B cell (primary cell): ENCODE results near the gene TENM3. TPM values are rescaled to one million over a fixed set of nuclear protein-coding genes. Genes with fewer than 3 reads are reported as not detected.

Experiments
- ATAC-seq: fragments of 200-7000 bp; cut with Tn5 transposase; one replicate; pipeline ENCODE4 v1.10.0; 2021; ENCODE audit warnings: low read depth, mild to moderate bottlenecking, moderate number of reproducible peaks, moderate library complexity
- CTCF ChIA-PET: fragments of 350-600 bp; sonication (Branson Sonifier 250); formaldehyde crosslinking; loops from one replicate; lab custom pipeline; 2021; ENCODE audit warnings: antibody characterized with exemption, inconsistent platforms; lab: Charles Lee
- POLR2A ChIA-PET: fragments of 350-600 bp; sonication (Branson Sonifier 250); formaldehyde crosslinking; loops from one replicate; lab custom pipeline; 2021; ENCODE audit warnings: antibody characterized with exemption; lab: Charles Lee
- DNase-seq: peaks from one replicate; pipeline ENCODE4 v3.0.0; 2013
- H2AFZ ChIP-seq: 2 replicates; pipeline ENCODE4 v1.6.1; 2012; ENCODE audit warnings: mild to moderate bottlenecking, low read depth, low read length; ENCODE audit not compliant: insufficient read depth, poor library complexity, severe bottlenecking
- H3K27ac ChIP-seq, 2 donors: 1 replicate in 1 of 2; 2 replicates in 1 of 2; pipeline ENCODE4 v1.5.1; 2012 to 2013; ENCODE audit warnings: low read length in 2 of 2, mild to moderate bottlenecking in 2 of 2, moderate library complexity in 1 of 2
- H3K27me3 ChIP-seq, 4 experiments: fragments of 200-600 bp in 1 of 4; sonication (generic) in 1 of 4; replicated peaks in 1 of 4; 1 replicate in 2 of 4; 2 replicates in 2 of 4; pipeline versions ENCODE4 v1.6.1 to v1.7.0; 2013 to 2016; ENCODE audit warnings: low read length in 3 of 4, mild to moderate bottlenecking in 2 of 4, mixed read lengths in 1 of 4, moderate library complexity in 1 of 4; ENCODE audit not compliant: insufficient read depth in 4 of 4, control insufficient read depth in 3 of 4; ENCODE audit errors: control extremely low read depth in 1 of 4
- H3K36me3 ChIP-seq, 2 experiments: replicated peaks in 1 of 2; 1 replicate in 1 of 2; 2 replicates in 1 of 2; pipeline versions ENCODE4 v1.6.1 to v1.7.1; 2013; ENCODE audit warnings: low read length in 1 of 2; ENCODE audit not compliant: insufficient read depth in 2 of 2, control insufficient read depth in 1 of 2; ENCODE audit errors: control extremely low read depth in 1 of 2, extremely low read depth in 1 of 2
- H3K4me1 ChIP-seq, 2 donors: fragments of 200-600 bp in 1 of 2; sonication (generic) in 1 of 2; 1 replicate in 1 of 2; 2 replicates in 1 of 2; pipeline versions ENCODE4 v1.5.1 to v1.6.1; 2013 to 2017; ENCODE audit warnings: low read length in 2 of 2; ENCODE audit not compliant: control insufficient read depth in 2 of 2, insufficient read depth in 2 of 2
- H3K4me2 ChIP-seq: replicated peaks from 2 replicates; pipeline ENCODE3; 2012; ENCODE audit warnings: mild to moderate bottlenecking, low read depth, low read length; ENCODE audit not compliant: poor library complexity, severe bottlenecking
- H3K4me3 ChIP-seq, 5 experiments: fragments of 200-600 bp in 1 of 5; sonication (generic) in 1 of 5; 1 replicate in 3 of 5; 2 replicates in 2 of 5; pipeline versions ENCODE4 v1.5.1 to v1.7.0; 2011 to 2016; ENCODE audit warnings: low read length in 4 of 5, mild to moderate bottlenecking in 4 of 5, low read depth in 2 of 5, control low read depth in 1 of 5, moderate library complexity in 1 of 5; ENCODE audit not compliant: insufficient read depth in 1 of 5; ENCODE audit errors: control extremely low read depth in 1 of 5, extremely low read depth in 1 of 5
- H3K79me2 ChIP-seq: fragments of 200-600 bp; sonication (generic); one replicate; pipeline ENCODE4 v1.6.0; 2016; ENCODE audit warnings: low read length; ENCODE audit not compliant: control insufficient read depth, insufficient read depth
- H3K9ac ChIP-seq: fragments of 200-600 bp; sonication (generic); 2 replicates; pipeline ENCODE4 v1.6.1; 2017; ENCODE audit warnings: mild to moderate bottlenecking, low read length, moderate library complexity
- H3K9me3 ChIP-seq, 3 donors: one replicate each; pipeline versions ENCODE4 v1.6.1 to v1.7.1; 2013; ENCODE audit warnings: low read length in 2 of 3; ENCODE audit not compliant: control insufficient read depth in 2 of 3, insufficient read depth in 1 of 3; ENCODE audit errors: control extremely low read depth in 1 of 3
- H4K20me1 ChIP-seq: 2 replicates; pipeline ENCODE4 v1.6.0; 2012; ENCODE audit warnings: mild to moderate bottlenecking, low read length; ENCODE audit not compliant: insufficient read depth, control insufficient read depth, poor library complexity, severe bottlenecking
- H3K27ac Mint-ChIP-seq: one replicate; pipeline ENCODE4 v1.8.0; 2021; ENCODE audit warnings: mixed read lengths
- H3K27me3 Mint-ChIP-seq: one replicate; pipeline ENCODE4 v1.8.0; 2021; ENCODE audit warnings: mixed read lengths
- H3K4me1 Mint-ChIP-seq: one replicate; pipeline ENCODE4 v1.8.0; 2021; ENCODE audit warnings: mixed read lengths
- H3K4me3 Mint-ChIP-seq: one replicate; pipeline ENCODE4 v1.8.0; 2021; ENCODE audit warnings: mixed read lengths
- H3K9me3 Mint-ChIP-seq: one replicate; pipeline ENCODE4 v1.8.0; 2022; ENCODE audit warnings: mixed read lengths; ENCODE audit not compliant: insufficient read depth
- CTCF ChIP-seq: fragments of 200-600 bp; IDR thresholded peaks from one replicate; pipeline ENCODE4 v1.8.0; 2022; ENCODE audit warnings: antibody characterized with exemption, mild to moderate bottlenecking
- EZH2 ChIP-seq: IDR thresholded peaks from 2 replicates; pipeline ENCODE4 v1.6.1; 2012; ENCODE audit warnings: borderline replicate concordance, low read depth, mild to moderate bottlenecking, moderate library complexity, low read length; ENCODE audit not compliant: insufficient read depth, poor library complexity, severe bottlenecking
- WGBS: methylation state at CpG from one replicate; pipeline ENCODE4 v1.1.5; 2013; ENCODE audit warnings: missing lambda C conversion rate; ENCODE audit not compliant: insufficient coverage; 5-methylcytosine and 5-hydroxymethylcytosine counted together
- intact Hi-C: fragments of 100-400 bp; cut with micrococcal nuclease; formaldehyde crosslinking; loops from one replicate; pipeline ENCODE4 v1.10.0; 2022
- polyA plus RNA-seq: library from polyadenylated mRNA; depleted of rRNA; stranded (reverse); fragments of >200 nt; gene quantifications from 2 replicates; pipeline ENCODE4 v1.2.3, GENCODE V29; 2012
- total RNA-seq, 2 donors: library from RNA; stranded (reverse); fragments of 120-200 nt in 1 of 2; gene quantifications; 1 replicate in 1 of 2; 2 replicates in 1 of 2; pipeline versions ENCODE4 v1.2.3 to v1.2.4, GENCODE V29; 2013 to 2022

The TENM3 gene
- total and polyA plus RNA-seq, 2 donors (not counting 1 experiment from before 2014, with no cell fraction given), result not detected

GRCh38 chr4:182205306-182205705 lies 37.9 kb upstream of the TENM3 start:
- peaks cover 3% of the 10 kb centered on the region for H3K9me3 Mint-ChIP-seq
- intact Hi-C loops, result no loop called here
- TF ChIP-seq CTCF, result no peak
- TF ChIP-seq EZH2, result no peak
- no peak overlapping the region for H3K4me2 ChIP-seq
- ATAC-seq, result no peak
- no peak for DNase-seq
- no peaks in the 10 kb centered on the region for H4K20me1 ChIP-seq
- H3K27me3 Mint-ChIP-seq, result no peaks in the 10 kb centered on the region
- H2AFZ ChIP-seq, result no peak overlapping the region
- H3K27me3 ChIP-seq, result no peaks in the 10 kb centered on the region
- H3K4me3 Mint-ChIP-seq, result no peak overlapping the region
- ChIA-PET POLR2A (no interaction called here), CTCF (no interaction called here)
- no peak overlapping the region for H3K9ac ChIP-seq
- no peaks in the 10 kb centered on the region for H3K4me1 Mint-ChIP-seq
- H3K4me1 ChIP-seq, result no peaks in the 10 kb centered on the region
- no peaks in the 10 kb centered on the region for H3K79me2 ChIP-seq
- no peak overlapping the region for H3K27ac Mint-ChIP-seq
- WGBS, result 81% methylated on average over 8 of the region's 9 CpGs
- peaks cover 0 to 16% (median 0%) of the 10 kb centered on the region in 3 donors for H3K9me3 ChIP-seq
- H3K27ac ChIP-seq, result no peak overlapping the region
- H3K4me3 ChIP-seq, result no peak overlapping the region
- H3K36me3 ChIP-seq, result no peaks in the 10 kb centered on the region

GRCh38 chr4:182206266-182206665 lies 36.9 kb upstream of the TENM3 start:
- DNase-seq (no peak), ATAC-seq (no peak)
- POLR2A ChIA-PET, result no interaction called here
- no peak overlapping the region for H3K4me3 Mint-ChIP-seq
- H3K27me3 ChIP-seq, result no peaks in the 10 kb centered on the region
- no peaks in the 10 kb centered on the region for H3K27me3 Mint-ChIP-seq
- CTCF ChIA-PET, result no interaction called here
- H4K20me1 ChIP-seq, result no peaks in the 10 kb centered on the region
- intact Hi-C loops, result no loop called here
- H3K9me3 Mint-ChIP-seq, result peaks cover 3% of the 10 kb centered on the region
- no peak for TF ChIP-seq CTCF
- TF ChIP-seq EZH2, result no peak
- H3K36me3 ChIP-seq, result no peaks in the 10 kb centered on the region
- no peak overlapping the region for H3K4me3 ChIP-seq
- no peaks in the 10 kb centered on the region for H3K4me1 ChIP-seq
- WGBS, result 89% methylated on average over 3 of the region's 5 CpGs
- H3K9ac ChIP-seq, result no peak overlapping the region
- no peak overlapping the region for H2AFZ ChIP-seq
- H3K4me1 Mint-ChIP-seq, result no peaks in the 10 kb centered on the region
- H3K79me2 ChIP-seq, result no peaks in the 10 kb centered on the region
- H3K27ac ChIP-seq, result no peak overlapping the region
- H3K27ac Mint-ChIP-seq, result no peak overlapping the region
- peaks cover 0 to 16% (median 0%) of the 10 kb centered on the region in 3 donors for H3K9me3 ChIP-seq
- no peak overlapping the region for H3K4me2 ChIP-seq
